Measurements from ENCODE around the gene LMAN2L.
A peak's percentile ranks its signal among the peaks of the same experiment; 100 is the strongest.
"Not testable (repeated sequence)": the region's sequence is repeated elsewhere in the genome, so short reads cannot be mapped to it uniquely, and the experiment has no call there.

Gene LMAN2L

DNA sequence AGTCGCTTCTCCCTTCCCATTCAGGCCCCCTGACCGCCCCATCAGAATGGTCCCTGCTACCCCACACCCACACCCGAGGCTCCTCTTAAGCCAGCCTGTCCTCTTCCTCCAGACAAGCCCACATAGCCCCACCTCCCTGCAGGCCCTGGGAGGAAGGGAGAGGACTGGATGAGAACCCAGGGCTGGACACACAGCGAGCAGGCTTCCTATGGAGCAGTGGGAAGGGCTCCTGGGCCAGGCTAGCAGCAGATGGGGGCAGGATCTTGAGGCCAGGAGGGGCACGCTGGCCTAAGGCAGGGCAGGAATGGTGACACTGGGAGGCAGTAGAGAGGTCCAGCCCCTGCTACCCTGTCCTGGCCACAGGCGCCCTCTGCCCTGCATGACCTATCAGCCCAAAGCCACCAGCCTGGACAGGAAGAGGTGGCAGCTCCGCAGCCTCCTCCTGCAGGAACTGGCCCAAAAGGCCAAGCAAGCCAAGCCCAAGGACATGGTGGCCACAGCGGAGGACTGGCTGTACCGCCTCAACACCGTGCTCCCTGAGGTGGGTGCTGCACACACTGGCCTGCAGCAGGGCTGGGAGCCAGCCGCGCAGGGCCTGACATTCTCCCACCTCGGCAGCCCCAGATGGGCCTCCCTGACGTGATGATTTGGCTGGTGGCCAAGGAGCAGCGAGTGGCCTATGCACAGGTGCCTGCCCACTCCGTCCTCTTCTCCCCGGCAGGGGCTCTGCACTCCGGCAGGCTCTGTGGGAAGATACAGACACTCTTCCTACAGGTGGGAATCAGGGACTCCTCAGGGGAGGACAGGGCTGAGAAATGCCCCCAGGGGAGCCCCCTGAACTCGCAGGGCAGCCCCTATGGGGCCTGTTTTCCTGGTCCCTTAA, 54.0 kb downstream of the LMAN2L start:
- DNase-seq: peak; percentile 86

DNA sequence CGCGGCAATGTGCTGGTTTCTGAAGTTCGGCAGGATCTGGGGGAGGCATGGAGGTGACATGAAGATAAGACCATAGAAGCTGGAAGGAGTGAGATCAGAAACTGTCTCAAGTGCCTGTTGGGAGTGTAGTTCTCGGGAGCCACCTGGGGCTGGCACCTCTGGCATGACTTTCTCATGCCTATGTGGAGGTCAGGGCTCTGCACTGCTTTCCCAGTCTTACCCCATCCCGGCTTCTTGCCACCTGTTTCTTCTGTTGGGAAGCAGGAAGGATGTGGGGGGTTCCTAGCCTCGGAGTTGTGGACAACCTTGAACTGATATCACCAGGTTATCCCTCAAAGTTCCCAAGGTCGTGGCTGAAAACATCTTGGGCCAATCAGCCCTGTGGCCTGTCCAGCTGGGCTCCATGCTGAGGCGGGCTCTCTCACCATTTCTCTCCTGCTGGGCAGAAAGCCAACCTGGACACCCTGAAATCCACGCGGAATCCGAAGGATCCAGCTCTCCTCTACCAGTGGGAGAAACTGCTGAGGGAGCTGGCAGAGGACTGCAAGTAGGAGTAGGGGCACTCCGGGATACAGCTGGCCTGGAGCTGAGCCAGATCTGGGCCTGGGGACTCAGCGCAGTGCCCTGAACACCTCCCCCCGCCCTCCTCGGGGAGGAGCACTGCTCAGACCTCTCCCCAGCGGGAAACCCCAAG, 54.8 kb downstream of the LMAN2L start:
- DNase-seq: no peak

DNA sequence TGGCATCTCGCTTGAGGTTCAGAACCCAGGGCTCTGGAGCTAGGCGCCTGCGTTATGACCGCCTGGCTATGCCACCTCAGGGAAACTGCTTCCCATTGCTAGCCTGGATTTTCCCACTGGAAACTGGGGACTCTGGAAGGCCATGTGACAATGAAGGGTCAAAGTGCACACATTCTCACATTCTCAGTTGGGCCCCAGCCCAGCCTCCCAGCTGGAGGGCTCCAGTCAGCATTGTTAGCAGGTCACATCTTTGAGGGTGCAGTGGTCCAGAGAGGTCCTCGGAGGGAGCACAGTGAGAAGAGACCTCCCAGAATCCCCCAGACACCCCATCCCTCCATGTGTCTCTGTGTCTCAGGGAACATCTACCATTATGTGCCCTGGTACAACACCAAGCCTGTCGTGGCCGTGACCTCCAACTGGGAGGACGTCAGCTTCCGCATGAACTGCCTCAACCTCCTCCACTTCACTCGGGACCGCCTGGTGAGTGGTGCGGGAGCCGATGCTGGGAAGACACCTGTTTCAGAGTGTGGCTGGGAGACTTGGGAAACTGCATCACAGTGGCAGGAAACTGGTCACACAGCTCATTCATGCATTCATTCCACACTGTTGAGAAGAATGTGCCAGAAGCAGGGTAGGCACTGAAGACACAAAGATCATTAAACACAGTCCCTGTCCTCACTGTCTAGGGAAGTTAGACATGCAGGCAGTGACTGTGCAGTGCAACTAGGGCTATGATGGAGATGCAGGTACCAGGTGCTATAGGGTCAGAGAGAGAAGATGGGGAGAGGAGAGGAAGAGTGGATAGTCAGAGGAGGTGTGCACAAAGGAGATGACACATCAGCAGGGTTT, 55.7 kb downstream of the LMAN2L start:
- no peak for DNase-seq

DNA sequence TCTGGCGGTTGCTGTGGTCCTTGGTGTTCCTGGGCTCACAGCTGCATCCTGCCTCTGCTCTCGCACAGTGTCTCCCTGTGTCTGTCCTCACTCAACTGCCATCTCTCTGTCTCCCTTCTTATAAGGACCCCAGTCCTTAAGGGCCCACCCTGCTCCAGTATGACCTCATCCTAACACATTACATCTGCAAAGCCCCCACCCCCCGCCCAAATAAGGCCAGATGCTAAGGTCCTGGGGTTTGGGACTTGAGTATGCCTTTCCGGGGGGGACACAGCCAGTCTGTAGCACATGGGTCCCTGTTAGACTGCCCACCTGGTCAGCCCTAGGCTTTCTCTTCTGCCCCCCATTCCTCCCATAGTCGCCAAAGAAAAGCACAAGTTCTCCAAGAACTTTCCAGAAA, 56.6 kb downstream of the LMAN2L start:
- no peak for DNase-seq

DNA sequence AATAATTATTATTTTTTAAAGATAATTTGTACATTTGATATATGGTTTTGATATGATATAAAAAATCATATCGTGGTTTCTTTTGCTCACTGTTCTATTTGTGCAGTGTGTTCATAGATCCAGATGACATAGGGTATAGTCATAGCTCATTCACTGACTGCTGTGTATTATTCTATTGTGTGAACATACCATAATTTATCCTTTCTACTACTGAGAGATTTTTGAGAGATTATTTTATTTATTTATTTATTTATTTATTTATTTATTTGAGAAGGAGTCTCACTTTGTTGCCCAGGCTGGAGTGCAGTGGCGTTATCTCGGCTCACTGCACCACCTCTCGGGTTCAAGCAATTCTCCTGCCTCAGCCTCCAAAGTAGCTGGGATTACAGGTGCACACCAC, 58.3 kb downstream of the LMAN2L start:
- DNase-seq: no peak

DNA sequence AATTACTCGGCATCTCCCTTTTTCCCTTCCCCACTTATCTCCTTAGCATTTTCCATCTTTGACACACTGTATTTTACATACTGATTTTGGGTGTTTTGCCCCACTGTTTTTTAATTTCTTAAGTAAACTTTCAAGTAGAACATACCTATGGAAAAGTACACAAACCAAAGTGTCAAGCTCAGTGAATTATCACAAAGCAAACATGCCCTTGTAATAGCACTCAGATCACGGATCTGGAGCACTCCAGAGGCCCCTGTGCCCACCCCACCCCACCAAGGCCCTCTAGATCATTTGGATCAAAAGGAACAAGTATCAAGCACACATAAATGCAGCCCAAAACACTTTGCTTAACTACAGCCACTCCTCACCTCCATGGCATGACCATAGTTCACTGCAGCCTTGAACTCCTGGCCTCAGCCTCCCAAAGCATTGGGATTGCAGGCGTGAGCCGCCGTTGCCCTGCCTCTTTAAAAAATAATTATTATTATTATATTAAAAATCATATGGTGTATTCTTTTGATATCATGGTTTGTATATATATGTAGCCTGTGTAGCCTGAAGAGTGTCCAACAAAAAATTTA, 59.2 kb downstream of the LMAN2L start:
- no peak for DNase-seq

DNA sequence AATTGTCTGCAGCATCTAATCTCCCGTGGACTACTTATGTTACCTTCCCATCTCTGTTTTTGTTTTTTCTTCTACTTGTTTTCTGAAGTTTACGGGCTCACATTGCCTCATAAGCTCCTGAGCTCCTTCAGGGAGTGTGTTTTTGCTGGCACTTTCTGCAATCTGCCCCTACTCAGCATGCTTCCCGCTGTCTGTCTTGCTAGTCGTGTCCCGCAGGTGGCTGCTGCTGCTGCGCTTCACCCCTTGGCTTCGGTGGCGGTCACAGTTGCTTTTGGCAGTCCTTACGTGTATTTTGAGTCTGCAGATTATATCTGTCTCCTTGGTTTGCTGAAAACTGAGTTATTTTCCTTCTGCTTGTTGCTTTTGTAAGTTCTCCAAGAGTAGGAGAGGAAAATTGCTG, 60.0 kb downstream of the LMAN2L start:
- no peak for DNase-seq

DNA sequence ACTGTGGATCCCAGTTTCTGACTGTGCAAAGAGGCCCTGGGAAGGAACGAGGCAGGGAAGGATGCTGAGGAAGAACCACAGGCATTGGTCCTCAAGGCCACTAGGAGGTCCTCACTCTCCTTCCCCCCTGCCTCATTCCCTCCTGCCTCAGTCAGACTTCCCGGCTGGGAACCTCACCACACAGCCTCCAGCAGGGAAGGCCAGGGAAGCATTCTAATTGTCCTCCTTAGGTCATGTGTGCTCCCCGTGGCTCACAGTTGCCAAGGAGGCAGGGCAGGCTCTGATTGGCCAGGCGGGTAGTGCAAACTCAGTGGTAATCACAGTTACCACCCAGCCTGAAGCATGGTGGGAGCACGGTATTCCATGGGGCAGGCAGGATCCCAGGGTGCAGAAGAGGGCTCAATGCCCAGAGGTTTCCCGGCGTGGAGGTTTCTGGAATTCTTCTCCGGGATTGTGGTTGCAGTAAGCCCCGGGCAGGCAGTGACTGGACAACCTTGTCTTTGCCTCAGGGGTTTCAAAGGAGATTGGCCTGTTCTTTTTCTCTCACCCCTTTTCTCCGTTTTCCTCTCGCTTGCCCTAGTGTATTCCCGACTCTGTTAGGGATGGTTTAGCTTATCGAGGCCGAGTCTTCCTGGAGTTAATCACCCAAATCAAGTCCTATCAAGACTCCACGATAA, 70.2 kb downstream of the LMAN2L start:
- no peak for DNase-seq

DNA sequence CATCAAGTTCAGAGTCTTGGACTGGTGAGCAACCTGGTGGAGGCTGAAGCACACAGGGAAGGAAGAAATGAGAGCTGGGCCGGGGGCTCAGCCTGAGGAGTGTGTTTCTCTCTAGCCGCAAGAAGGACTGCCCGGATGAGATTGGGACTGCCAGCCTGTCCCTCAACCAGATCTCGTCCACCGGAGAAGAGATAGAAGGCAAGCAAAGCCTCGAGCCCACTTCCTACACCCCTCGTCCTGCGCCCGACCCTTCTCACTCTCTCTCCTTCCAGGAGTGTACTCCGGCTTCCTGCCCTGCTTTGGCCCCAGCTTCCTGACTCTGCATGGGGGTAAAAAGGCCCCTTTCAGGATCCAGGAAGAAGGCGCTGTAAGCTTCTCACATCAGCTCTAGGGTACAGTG, 71.1 kb downstream of the LMAN2L start:
- no peak for DNase-seq

DNA sequence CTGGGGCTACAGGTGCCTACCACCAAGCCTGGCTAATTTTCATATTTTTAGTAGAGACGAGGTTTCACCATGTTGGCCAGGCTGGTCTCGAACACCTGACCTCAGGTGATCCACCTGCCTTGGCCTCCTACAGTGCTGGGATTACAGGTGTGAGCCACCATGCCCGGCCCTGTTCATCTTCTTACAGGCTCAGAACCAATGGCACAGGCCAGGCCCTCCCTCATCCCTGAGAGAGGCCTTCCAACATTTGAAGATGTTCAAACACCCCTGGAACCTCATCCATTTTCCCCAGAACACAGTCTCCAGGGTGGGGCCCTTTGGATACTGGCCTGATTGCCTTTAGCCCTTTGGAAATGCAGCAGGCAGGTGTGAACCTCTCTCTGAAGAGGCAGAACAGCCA, 74.1 kb downstream of the LMAN2L start:
- DNase-seq: not testable (repeated sequence)

DNA sequence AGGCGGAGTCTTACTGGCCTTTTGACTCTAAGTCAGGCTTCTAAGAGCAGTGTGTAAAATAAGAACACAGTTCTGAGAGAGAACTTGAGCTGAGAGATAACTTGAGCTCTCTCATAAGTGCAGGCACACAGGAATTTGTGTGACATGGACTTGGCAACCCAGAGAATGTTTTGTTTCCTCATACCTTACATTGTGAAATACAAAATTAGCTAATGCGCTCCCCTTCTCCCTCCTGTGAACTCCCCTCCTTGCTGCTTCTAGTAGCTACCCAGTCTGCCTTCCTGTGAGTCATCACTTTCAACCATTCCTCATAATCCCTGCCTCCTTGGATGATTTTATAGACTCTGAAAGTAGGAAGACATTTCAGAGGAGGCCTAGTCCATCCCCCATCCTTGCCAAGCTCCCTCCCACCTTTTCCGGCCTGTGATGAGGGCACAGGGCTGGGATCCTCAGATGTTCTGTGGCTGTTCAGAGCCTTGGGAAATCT, 74.7 kb downstream of the LMAN2L start:
- peak; percentile 35 for DNase-seq

DNA sequence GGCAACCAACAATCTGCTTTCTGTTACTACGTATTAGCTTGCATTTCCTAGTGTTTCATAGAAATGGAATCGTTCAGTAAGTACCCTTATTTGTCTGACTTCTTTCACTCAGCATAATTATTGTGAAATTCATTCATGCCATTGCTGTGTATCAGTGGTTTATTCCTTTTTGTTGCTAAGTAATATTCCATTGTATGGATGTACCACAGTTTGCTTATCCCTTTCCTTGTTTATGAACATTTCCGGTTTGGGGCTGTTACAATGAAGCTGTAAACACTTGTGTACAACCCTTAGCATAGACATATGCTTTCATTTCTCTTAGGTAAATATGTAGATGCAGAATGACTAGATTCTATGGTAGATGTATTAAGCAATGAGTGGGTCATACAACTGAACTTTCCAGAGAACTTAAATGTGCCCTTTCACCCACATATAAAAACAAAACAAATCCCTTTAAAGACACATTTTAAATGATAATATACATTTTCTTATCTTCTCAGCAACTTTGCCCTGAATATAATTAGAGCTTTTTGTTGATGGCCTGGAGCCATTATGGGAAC, 75.4 kb downstream of the LMAN2L start:
- no peak for DNase-seq

DNA sequence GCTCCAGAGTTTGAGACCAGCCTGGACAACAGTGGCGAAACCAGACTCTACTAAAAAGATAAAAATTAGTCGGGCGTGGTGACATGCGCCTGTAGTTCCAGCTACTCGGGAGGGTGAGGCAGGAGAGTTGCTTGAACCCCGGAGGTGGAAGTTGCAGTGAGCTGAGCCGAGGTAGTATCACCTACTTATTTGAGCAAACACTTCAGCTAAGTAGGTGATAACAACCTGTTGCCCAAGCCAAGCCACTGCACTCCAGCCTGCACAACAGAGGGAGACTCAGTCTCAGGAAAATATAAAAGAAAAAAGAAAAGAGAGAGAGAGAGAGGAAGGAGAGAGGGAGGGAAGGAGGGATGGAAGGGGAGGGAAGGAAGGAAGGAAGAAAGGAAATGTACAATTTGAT, 76.0 kb downstream of the LMAN2L start:
- DNase-seq: peak; percentile 53

DNA sequence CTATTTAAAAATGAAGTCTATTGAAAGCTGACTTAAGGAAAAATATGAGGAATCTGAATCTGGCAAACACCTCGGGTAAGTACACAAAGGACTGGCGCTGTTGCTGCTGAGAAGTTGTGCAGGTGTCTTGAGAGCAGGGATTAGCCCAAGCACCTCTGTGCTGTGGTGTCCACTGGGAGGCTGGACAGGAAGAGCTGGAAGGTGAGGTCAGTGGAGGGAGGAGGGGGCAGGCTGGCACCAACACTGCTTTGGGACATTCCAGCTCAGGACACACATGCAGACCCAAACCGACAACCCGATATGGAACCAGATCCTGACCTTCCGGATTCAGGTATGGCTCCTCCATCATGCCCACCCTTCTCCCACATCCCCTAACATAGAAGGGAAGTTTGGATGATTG, 76.7 kb downstream of the LMAN2L start:
- no peak for DNase-seq

DNA sequence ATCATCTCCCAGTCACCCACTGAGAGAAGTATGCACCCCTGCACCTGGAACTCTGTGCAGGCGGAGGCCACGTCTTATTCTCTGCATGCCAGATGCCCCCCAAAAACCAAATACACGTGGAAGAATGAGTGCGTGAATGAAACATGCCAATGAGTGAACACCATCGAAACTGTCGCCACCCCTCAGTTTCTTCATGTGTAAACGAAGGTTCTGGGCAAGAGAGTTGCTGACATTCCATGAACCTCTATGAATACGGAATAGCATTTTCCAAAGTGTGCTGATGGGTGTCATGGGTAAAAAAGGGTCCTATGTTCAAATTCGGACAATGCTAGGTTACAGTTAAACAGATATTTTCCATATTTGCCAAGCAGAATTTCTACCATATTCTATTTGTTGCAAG, 77.5 kb downstream of the LMAN2L start:
- no peak for DNase-seq

DNA sequence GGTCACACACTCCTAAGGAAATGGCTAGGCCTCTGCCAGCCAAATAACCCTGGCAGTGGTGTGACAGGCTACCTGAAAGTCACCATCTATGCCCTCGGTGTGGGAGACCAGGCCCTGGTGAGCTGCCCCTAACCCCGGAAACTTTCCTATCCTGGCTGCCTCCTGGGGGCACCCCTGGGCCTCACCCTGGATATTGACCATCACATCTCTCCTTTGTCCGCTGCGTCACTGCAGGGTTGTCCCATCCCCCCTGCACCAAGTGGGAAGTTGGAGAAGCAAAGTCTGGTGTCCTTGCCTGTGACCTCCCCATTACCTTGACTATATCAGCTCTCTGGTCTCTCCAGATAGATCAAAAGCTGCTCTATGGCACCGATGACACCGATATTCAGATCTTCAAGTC, 78.5 kb downstream of the LMAN2L start:
- DNase-seq: no peak

DNA sequence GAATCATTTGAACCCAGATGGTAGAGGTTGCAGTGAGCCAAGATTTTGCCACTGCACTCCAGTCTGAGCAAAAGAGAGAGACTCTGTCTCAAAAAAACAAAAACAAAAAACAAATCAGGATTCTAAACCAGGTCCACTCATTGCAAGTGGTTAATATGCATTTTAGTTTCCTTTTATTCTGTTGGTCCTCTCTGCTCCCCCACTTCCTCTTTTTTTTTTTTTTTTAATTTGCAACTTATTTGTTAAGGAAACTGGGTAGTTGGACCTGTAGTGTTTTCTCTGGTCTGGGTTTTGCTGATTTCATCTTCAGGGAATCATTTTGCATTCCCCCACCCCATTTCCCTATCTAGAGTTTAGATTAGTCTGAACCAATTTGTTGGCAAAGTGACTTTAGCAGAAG, 83.3 kb downstream of the LMAN2L start:
- no peak for DNase-seq

All from DMS53 (cell line).